Activated naive CD8-positive, alpha-beta T cell treated with anti-CD3 and anti-CD28 coated beads, Interleukin-2, amount 10 ng/mL, durations not matched to agents 7 days and 5 days (primary cell): ENCODE measurements around the gene CCDC182. TPM values are rescaled to one million over a fixed set of nuclear protein-coding genes. Genes with fewer than 3 reads are reported as not detected.

Source experiments
- ATAC-seq: fragments of 150-1000 bp; cut with Tn5 transposase; one replicate; pipeline ENCODE4 v1.10.0; 2021; ENCODE audit warnings: low read depth, moderate library complexity
- POLR2A ChIA-PET: fragments of 350-600 bp; sonication (Branson Sonifier 250); formaldehyde crosslinking; loops from one replicate; lab custom pipeline; 2021; ENCODE audit warnings: antibody characterized with exemption; lab: Charles Lee
- DNase-seq: peaks from one replicate; pipeline ENCODE4 v3.0.0; 2021
- H3K27ac Mint-ChIP-seq: one replicate; pipeline ENCODE4 v1.8.0; 2022; ENCODE audit warnings: mild to moderate bottlenecking, mixed read lengths
- H3K27me3 Mint-ChIP-seq: one replicate; pipeline ENCODE4 v1.8.0; 2022; ENCODE audit warnings: mild to moderate bottlenecking, moderate library complexity, mixed read lengths
- H3K36me3 Mint-ChIP-seq: one replicate; pipeline ENCODE4 v1.8.0; 2021; ENCODE audit warnings: mild to moderate bottlenecking, mixed read lengths
- H3K4me1 Mint-ChIP-seq: one replicate; pipeline ENCODE4 v1.8.0; 2021; ENCODE audit warnings: mixed read lengths
- H3K4me3 Mint-ChIP-seq: one replicate; pipeline ENCODE4 v1.8.0; 2022; ENCODE audit warnings: mild to moderate bottlenecking, moderate library complexity, mixed read lengths
- H3K9me3 Mint-ChIP-seq: one replicate; pipeline ENCODE4 v1.8.0; 2021; ENCODE audit warnings: mixed read lengths
- total RNA-seq, 2 experiments: library from RNA; stranded (reverse); gene quantifications; one replicate each; pipeline ENCODE4 v1.2.3, GENCODE V29; 2021

The CCDC182 gene
- total RNA-seq = not detected

DNA sequence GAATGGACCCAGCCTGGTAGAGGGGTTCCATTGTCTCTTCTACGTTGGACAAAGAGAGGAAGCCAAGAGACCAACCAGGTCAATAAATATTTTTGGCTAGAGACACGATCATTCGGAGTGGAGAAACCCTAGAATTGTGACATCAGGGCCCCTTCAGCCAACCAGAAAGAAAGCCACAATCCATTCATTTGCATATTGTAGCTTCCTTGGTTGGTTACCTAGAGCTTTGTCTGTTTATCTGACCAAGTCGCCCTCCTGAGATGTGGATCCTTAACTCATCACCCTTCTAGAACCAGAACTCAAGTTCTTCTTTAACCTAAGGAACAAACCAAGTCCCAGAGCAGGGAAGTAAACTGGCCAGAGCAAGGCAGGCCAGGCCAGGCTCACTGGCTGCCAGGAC, at the start of gene CCDC182:
TSS of gene CCDC182 (minus strand) at position 58 of the 400 bp plus-strand sequence. CDS start at position 31, 27 bp downstream.
- no peak for ATAC-seq
- Mint-ChIP-seq H3K4me1 (peaks cover 18% of the 10 kb centered on the region), H3K4me3 (no peak within 1 kb of the TSS), H3K27me3 (peaks cover under 1% of the 10 kb centered on the region), H3K27ac (no peak within 1 kb of the TSS), H3K9me3 (no peaks in the 10 kb centered on the region), H3K36me3 (peaks cover 2% of the 10 kb centered on the region)
- no peak for DNase-seq
- POLR2A ChIA-PET = no interaction called here

- Mint-ChIP-seq H3K36me3 (no peaks in the 10 kb centered on the region), H3K27ac (no peak overlapping the region), H3K27me3 (peaks cover 25% of the 10 kb centered on the region), H3K4me1 (peaks cover 1% of the 10 kb centered on the region), H3K4me3 (no peak overlapping the region), H3K9me3 (no peaks in the 10 kb centered on the region)
- ATAC-seq (no peak), DNase-seq (no peak)
- POLR2A ChIA-PET = interaction anchor here (0.6 kb wide), 1 partner anchor 126 kb away, joined by 4 read pairs; no protein-coding TSS in a partner anchor
These were observed 49.7 kb upstream of the CCDC182 start for GRCh38 chr17:57794841-57795240.

- Mint-ChIP-seq H3K27me3 (peaks cover 32% of the 10 kb centered on the region), H3K36me3 (no peaks in the 10 kb centered on the region), H3K9me3 (no peaks in the 10 kb centered on the region), H3K4me3 (no peak overlapping the region), H3K27ac (no peak overlapping the region), H3K4me1 (no peaks in the 10 kb centered on the region)
- ATAC-seq (no peak), DNase-seq (no peak)
- POLR2A ChIA-PET = no interaction called here
These were observed 43.6 kb upstream of the CCDC182 start for GRCh38 chr17:57788725-57789124.

DNA sequence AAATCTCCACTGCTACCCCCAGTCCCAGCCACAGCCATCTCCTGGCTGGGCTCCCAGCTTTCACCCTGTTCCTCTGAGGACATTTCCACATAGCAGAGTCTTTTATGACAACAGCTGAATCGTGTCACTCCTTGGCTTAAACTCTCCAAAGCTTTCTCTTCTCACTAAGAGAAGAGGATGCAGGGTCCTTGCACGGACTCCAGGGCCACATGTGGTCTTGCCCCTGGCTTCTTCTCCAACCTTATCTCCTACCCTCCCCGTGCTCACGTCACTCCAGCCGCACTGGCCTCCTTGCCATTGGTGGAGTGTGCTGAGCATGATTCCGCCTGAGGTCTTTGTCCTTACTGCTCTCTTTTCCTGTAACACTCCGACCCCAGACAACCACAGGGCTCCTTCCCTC, 39.9 kb upstream of the CCDC182 start:
- no peak overlapping the region for H3K27ac Mint-ChIP-seq
- peaks cover 3% of the 10 kb centered on the region for H3K4me1 Mint-ChIP-seq
- ATAC-seq = no peak
- no peaks in the 10 kb centered on the region for H3K36me3 Mint-ChIP-seq
- no peak for DNase-seq
- POLR2A ChIA-PET = no interaction called here
- no peak overlapping the region for H3K4me3 Mint-ChIP-seq
- no peaks in the 10 kb centered on the region for H3K9me3 Mint-ChIP-seq
- H3K27me3 Mint-ChIP-seq = peaks cover 29% of the 10 kb centered on the region

DNA sequence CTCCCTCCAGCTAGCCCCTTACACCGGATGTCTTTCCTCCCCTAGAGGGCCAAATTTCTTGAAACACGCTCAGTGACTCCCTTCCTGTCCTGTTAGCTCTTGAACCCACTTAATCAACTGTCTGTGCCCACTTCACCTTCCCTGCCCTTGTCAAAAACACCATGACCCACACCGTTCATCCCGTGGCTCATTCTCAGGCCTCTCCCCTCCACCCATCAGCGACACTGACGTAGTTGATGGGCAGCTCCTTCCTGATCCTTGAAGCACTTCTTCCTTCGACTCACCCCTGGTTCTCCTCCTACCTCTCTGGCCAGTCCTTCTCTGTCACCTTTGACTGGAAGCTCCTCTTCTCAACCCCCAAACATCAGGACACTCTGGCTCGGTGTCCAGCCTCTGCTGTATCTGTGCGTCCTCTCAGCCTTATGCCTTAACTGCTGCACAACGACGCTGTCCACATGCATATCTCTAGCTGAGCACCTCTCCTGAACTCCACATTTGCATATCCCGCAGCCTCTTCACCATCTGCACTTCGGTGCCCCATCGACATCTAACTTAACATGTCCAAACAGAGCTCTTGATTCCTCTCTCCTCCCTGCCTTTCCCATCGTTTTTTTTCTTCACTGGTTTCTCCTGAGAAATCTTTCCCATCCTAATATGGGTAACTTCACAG, 39.3 kb upstream of the CCDC182 start:
- DNase-seq (no peak), ATAC-seq (no peak)
- H3K9me3 Mint-ChIP-seq = no peaks in the 10 kb centered on the region
- POLR2A ChIA-PET = no interaction called here
- H3K27ac Mint-ChIP-seq = no peak overlapping the region
- H3K4me3 Mint-ChIP-seq = no peak overlapping the region
- H3K36me3 Mint-ChIP-seq = no peaks in the 10 kb centered on the region
- H3K4me1 Mint-ChIP-seq = peaks cover 3% of the 10 kb centered on the region
- H3K27me3 Mint-ChIP-seq = peaks cover 28% of the 10 kb centered on the region

DNA sequence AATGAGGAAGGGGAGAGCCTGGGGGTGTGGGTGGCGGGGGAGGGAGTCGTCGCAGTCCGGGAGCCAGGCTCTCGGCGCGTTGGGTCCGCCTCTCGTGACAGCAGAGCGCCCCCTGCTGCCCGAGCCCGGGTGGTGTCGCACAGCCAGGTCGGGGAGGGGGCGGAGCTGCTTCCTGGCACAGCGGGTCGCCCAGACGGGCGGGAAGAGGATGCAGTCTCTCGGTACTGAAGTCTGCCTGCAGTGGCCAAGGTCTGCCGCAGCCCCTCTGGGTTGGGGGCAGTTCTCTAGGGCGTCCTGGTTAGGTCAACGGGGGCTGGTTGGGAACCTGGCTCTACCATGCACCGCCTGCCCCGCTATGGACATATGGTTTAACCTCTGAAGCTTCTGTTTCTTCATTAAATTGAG, 38.2 kb upstream of the CCDC182 start:
- peaks cover 28% of the 10 kb centered on the region for H3K27me3 Mint-ChIP-seq
- H3K9me3 Mint-ChIP-seq = no peaks in the 10 kb centered on the region
- POLR2A ChIA-PET = no interaction called here
- DNase-seq (peak; percentile 92), ATAC-seq (peak; percentile 90)
- H3K4me3 Mint-ChIP-seq = no peak overlapping the region
- peaks cover 3% of the 10 kb centered on the region for H3K4me1 Mint-ChIP-seq
- H3K36me3 Mint-ChIP-seq = no peaks in the 10 kb centered on the region
- H3K27ac Mint-ChIP-seq = no peak overlapping the region

GRCh38 chr17:57782647-57783337, 37.7 kb upstream of the CCDC182 start:
- POLR2A ChIA-PET = no interaction called here

DNA sequence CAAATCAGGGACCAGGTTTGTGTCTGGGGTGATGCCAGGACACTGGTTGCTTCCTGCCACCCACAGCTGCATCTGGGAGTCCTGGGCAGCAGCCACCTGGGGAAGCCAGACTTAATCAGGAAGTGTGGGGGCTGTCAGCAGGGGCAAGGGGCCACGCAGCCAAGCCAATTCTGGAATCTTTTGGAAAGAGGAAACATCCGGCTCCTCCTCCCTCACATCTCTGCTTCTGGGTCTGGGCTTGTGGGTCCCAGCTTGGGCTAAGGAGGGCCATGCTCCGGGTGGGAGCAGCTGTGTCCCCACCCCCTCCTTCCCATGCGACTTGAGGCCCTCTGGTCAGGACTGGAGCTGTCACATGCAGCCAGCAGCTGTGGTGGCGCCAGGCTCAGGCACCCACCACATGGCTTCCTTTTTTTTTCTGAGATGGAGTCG, 37.0 kb upstream of the CCDC182 start:
- POLR2A ChIA-PET = no interaction called here
- no peaks in the 10 kb centered on the region for H3K36me3 Mint-ChIP-seq
- H3K9me3 Mint-ChIP-seq = no peaks in the 10 kb centered on the region
- H3K27ac Mint-ChIP-seq = no peak overlapping the region
- H3K4me1 Mint-ChIP-seq = peaks cover 3% of the 10 kb centered on the region
- H3K4me3 Mint-ChIP-seq = no peak overlapping the region
- DNase-seq (no peak), ATAC-seq (no peak)
- peaks cover 21% of the 10 kb centered on the region for H3K27me3 Mint-ChIP-seq

More at GRCh38 chr17:57782647-57783337, 37.7 kb upstream of the CCDC182 start:
- Mint-ChIP-seq H3K4me1 (peaks cover 3% of the 10 kb centered on the region), H3K27me3 (peaks cover 26% of the 10 kb centered on the region), H3K4me3 (no peak overlapping the region), H3K36me3 (no peaks in the 10 kb centered on the region), H3K27ac (no peak overlapping the region), H3K9me3 (no peaks in the 10 kb centered on the region)
- no peak for DNase-seq
- ATAC-seq = no peak

- Mint-ChIP-seq H3K9me3 (no peaks in the 10 kb centered on the region), H3K4me1 (peaks cover 3% of the 10 kb centered on the region), H3K36me3 (no peaks in the 10 kb centered on the region), H3K27ac (no peak overlapping the region), H3K4me3 (no peak overlapping the region), H3K27me3 (peaks cover 22% of the 10 kb centered on the region)
- ATAC-seq (no peak), DNase-seq (no peak)
- POLR2A ChIA-PET = no interaction called here
These were observed 36.4 kb upstream of the CCDC182 start for GRCh38 chr17:57781386-57782061.

GRCh38 chr17:57779706-57780105, 34.6 kb upstream of the CCDC182 start:
- Mint-ChIP-seq H3K36me3 (no peaks in the 10 kb centered on the region), H3K27ac (no peak overlapping the region), H3K9me3 (no peaks in the 10 kb centered on the region), H3K4me1 (peaks cover 3% of the 10 kb centered on the region), H3K4me3 (no peak overlapping the region), H3K27me3 (peaks cover 29% of the 10 kb centered on the region)
- POLR2A ChIA-PET = no interaction called here
- DNase-seq (no peak), ATAC-seq (no peak)

DNA sequence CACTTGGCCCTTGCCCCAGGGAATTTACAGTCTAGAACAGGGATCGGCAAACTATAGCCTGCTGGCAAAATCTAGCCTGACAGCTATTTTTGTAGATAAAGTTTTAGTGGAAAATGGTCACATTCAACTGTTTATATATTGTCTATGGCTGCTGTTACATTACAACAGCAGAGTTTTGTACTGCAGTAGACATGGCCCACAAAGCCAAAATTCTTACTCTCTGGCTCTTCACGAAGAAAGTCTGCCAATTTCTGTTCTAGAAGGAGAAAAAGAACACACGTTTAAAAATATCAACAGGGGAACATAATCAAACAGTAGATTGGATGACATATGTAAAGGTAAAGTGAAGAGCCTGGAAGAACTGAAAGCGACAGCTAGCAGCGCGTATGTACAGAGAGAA, 33.2 kb upstream of the CCDC182 start:
- no peak overlapping the region for H3K4me3 Mint-ChIP-seq
- H3K36me3 Mint-ChIP-seq = no peaks in the 10 kb centered on the region
- DNase-seq (no peak), ATAC-seq (no peak)
- H3K27ac Mint-ChIP-seq = no peak overlapping the region
- H3K4me1 Mint-ChIP-seq = peaks cover 3% of the 10 kb centered on the region
- no peaks in the 10 kb centered on the region for H3K9me3 Mint-ChIP-seq
- POLR2A ChIA-PET = interaction anchor here (0.7 kb wide), 1 partner anchor 1695 kb away, joined by 4 read pairs; no protein-coding TSS in a partner anchor
- H3K27me3 Mint-ChIP-seq = peaks cover 41% of the 10 kb centered on the region

GRCh38 chr17:57776366-57776765, 31.3 kb upstream of the CCDC182 start:
- no peak overlapping the region for H3K27ac Mint-ChIP-seq
- ATAC-seq (no peak), DNase-seq (no peak)
- H3K4me1 Mint-ChIP-seq = no peaks in the 10 kb centered on the region
- peaks cover 53% of the 10 kb centered on the region for H3K27me3 Mint-ChIP-seq
- no peaks in the 10 kb centered on the region for H3K9me3 Mint-ChIP-seq
- H3K36me3 Mint-ChIP-seq = no peaks in the 10 kb centered on the region
- POLR2A ChIA-PET = no interaction called here
- H3K4me3 Mint-ChIP-seq = no peak overlapping the region

DNA sequence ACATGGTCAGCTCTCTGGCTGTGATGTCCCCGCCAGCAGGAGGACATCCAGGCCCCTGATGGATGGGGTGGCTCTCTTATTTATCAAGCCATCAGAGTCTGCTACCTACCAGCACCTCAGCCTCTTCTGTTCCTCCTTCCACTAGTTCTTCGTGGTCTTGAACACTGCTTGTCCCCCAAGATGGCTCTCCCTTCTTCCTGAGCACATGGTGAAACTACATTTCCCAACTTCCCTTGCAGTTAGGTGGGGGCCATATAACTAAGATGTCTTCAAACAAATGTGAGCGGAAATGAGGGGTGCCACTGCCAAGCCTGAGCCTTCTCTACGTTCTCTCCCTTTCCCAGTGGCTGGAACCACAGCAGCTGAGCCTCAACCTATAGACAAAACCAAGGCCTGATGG, 29.8 kb upstream of the CCDC182 start:
- Mint-ChIP-seq H3K9me3 (no peaks in the 10 kb centered on the region), H3K36me3 (no peaks in the 10 kb centered on the region), H3K4me1 (no peaks in the 10 kb centered on the region), H3K27me3 (peaks cover 61% of the 10 kb centered on the region), H3K27ac (no peak overlapping the region), H3K4me3 (no peak overlapping the region)
- DNase-seq (no peak), ATAC-seq (no peak)
- POLR2A ChIA-PET = no interaction called here
